HS-5 (cell line): ENCODE data around the gene C10orf105.

Experiments used
- DNase-seq: peaks from one replicate; pipeline ENCODE4 v3.0.0-alpha.2; 2012; ENCODE audit warnings: low read depth

C10orf105 gene

GRCh38 chr10:71716426-71716825, 3.2 kb downstream of the C10orf105 start:
- DNase-seq = no peak

- no peak for DNase-seq
Measured at GRCh38 chr10:71715860-71716259, 3.7 kb downstream of the C10orf105 start.

DNA sequence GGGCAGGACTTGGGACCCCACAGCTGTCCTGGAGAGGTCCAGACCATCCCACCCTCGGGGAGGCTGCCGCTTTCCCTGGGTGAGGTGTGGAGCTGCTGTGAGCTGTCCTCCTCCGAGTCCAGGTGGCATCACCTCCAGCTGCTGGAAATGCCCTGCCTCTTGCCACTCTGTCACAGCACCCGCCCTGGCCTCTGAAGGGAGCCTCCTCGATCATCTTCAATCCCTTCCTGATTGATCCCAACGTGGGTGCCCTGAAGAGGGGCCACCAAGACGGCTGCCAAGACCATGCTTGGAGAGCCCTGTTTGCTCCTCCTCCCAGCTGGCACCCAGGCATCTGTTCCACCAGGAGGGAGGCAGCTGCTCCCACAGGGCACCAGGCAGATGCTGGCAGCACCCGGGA, 4.6 kb downstream of the C10orf105 start:
- no peak for DNase-seq

GRCh38 chr10:71714592-71714991, 5.0 kb downstream of the C10orf105 start:
- DNase-seq = no peak

DNA sequence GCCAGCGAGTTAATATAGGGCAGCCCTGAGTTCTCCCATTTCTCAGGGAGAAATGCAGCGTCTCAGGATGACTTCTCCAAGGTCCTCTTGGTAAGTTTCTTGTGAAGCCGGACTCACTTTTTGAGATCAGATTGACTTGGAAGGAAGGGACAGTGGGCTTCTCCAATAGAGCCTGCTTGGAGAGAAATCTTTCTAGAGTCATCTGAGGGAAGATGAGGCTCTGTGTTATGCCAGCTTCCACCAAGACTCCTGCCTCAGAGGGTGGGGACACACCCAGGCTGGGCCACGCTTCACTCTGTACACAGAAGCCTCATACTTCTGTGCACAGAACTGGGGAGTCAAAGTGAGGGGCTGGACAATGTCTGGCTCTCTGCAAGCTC, 5.6 kb downstream of the C10orf105 start:
- DNase-seq = no peak

GRCh38 chr10:71713135-71714030, 6.2 kb downstream of the C10orf105 start:
- DNase-seq = no peak

DNA sequence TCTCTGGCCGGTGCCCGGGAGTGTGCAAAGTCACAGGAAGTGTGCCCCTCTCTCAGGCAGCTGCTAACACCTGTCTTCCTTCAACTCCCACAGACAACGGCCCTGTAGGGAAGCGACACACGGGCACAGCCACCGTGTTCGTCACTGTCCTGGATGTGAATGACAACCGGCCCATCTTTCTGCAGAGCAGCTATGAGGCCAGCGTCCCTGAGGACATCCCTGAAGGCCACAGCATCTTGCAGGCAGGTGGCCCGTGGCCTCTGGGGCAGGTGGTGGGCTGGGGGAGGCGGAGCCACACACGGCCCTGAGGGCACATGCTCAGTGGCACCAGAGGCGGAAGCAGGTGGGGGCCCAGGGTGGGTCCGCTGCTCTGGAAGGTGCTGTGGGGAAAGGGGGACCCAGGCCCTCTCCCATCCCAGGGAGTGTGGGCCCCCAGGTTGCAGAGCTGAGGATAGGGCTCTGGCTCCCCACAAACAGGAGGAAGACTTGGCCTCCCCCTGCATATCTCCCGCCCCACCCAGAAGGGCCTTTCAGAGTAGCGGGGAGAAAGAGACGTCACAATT, 6.9 kb downstream of the C10orf105 start:
- no peak for DNase-seq

GRCh38 chr10:71712170-71712569, 7.4 kb downstream of the C10orf105 start:
- no peak for DNase-seq

DNA sequence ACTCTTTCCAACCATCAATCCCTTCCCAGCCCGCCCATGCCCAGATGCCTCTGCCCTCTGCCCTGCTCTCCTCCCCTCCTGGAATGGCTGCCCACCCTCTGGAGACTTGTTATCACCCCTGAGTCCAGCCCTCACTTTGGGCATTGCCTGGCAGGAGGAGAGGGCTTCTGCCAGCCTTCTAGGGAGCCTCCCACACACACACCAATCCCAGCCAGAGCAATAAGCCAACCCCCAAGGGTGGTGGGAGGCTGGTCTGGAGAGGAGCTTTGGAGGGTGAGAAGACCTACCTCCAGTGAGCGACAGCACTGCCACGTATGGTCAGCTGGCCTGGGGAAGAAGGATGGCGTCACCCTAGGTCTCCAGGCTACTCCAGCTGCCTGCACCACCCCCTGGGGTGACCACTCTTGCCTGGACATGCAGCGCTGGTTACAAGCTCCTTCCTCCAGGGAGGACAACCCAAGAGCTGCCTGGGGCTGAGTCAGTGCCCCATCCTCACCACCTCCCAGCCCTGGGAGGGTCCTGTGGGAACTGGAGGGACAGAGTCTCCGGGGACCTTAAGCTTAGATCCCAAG, 8.4 kb downstream of the C10orf105 start:
- DNase-seq = no peak

DNA sequence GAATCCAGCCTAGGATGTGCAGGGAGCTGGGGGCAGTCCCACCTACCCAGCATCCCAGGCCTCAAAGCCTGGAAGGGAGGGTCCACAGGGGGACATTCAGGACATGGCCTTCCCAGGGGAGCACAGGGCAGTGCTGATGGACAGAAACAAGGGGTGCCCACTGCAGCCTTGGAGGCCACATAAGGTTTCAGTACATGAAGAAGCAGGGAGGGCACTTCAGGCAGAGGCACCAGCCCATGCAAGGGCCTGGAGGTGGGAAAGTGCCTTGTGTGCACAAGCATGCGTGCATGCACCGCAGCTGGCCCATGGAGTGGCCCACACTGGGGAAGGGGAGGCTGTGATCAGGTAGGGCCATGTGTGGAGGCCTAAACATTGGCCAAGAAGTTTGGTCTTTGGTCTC, 9.1 kb downstream of the C10orf105 start:
- no peak for DNase-seq

- no peak for DNase-seq
Measured at GRCh38 chr10:71708897-71709882, 10.4 kb downstream of the C10orf105 start.

GRCh38 chr10:71708301-71708703, 11.3 kb downstream of the C10orf105 start:
- DNase-seq = no peak

DNA sequence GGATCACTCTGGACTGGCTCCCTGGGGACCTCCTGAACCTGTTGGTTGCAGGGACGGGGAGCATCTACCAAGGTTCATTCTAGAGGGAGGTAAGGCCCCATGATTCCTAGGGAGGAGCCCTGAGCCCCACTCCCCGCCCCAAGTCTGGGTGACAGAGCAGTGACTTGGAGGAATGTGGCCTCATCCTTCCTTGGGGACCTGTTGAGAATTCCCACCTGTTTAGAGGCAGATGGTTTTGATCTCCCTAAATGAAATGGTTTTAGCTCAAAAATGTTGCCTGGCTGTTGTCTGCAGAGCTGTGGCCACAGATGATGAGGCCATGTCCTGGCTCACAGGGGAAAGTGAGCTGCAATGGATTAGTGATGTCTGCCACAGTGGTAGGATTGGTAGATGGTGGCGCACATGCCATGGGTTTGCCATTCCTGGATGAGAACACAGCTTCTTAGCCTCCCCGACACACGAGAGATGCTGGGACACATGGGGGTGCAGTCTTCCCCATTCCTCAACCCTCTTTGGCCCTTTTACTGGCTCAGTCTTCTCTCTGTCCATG, 12.3 kb downstream of the C10orf105 start:
- no peak for DNase-seq

- DNase-seq = no peak
Measured at GRCh38 chr10:71706216-71707121, 13.1 kb downstream of the C10orf105 start.

GRCh38 chr10:71705582-71705981, 14.0 kb downstream of the C10orf105 start:
- no peak for DNase-seq

GRCh38 chr10:71704816-71705215, 14.8 kb downstream of the C10orf105 start:
- no peak for DNase-seq

DNA sequence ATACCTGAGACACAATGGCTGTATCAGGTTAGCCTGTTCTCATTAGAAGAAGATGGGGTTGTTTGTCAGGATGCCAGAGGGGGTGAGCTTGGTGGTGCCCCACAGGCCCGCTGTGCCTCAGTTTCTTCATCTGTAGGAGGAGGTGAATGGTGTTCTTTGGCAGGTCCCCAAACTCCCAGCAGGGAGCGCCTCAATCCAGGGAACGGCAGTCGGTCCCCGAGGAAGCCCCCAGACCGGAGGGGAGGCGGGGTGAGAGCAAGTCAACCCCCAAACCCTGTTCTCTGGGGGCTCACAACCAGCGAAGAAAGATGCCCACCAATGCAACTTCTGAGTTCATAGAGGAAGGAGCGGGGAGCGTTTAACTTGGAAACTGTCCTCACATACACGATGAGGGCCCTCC, 16.0 kb downstream of the C10orf105 start:
- DNase-seq = no peak

- DNase-seq = no peak
Measured at GRCh38 chr10:71701496-71702132, 18.0 kb downstream of the C10orf105 start.

DNA sequence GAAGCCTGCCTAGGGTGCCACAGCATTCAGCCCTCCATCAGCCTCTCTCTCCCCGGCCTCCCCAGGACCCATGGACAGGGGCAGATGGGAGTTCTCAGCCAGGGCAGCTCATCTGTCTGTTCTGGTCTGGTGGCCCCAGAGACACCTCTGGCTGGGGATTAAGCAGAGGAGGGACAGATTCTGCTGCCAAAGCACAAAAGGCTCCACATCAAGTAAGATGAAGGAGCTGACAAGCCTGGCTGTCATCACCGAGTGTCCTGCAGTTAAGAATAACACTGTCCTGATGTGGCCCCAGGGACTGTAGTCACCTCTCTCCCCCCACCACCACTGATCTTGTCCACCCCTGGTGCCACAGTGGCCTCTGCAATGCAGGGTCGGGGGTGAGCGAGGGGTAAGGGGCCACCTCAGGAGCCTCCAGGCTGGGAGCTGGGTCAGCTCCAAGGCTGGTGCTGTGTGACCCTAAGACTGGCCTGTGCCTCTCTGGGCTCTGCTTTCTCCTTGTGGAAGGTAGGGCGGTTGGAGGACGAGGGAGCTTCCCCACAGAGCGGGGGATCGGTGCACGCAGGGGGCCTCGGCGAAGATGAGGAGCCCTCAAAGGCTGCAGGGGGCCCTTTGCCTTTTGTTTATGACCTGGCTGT, 18.7 kb downstream of the C10orf105 start:
- DNase-seq = no peak

DNA sequence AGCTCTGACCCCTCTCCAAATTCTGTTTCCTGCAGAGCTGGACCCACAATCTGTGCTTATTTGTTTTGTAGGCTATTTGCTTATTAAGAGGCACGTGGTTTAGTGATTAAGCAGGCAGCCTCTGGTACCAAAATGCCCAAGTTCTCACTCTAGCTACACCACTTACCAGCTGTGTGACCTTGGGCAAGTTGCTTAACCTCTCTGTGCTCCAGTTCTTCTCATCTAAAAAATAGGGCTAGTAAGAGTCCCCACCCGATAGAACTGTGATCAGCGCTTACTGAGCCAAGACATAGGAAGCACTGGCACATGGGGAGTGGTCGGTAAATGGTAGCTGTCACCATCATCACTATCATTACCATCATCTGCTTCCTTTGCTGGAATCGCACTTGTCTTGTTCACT, 20.8 kb downstream of the C10orf105 start:
- no peak for DNase-seq
